D721Med (cell line): ENCODE data around the gene HPSE2.

Experiments
- DNase-seq: peaks from one replicate; pipeline ENCODE4 v3.0.0; 2011; ENCODE audit warnings: low spot score; ENCODE audit not compliant: insufficient read length
- FAIRE-seq: peaks from 2 replicates; lab custom pipeline; 2011; peaks lifted over from hg19 to GRCh38; lab: Jason Lieb, UNC
- TF ChIP-seq, protein P1 (sequence below): IDR thresholded peaks from 2 replicates; pipeline ENCODE4 v1.5.1; 2012; ENCODE audit warnings: mild to moderate bottlenecking, control low read depth; ENCODE audit not compliant: insufficient read depth; ENCODE audit errors: missing control alignments

The HPSE2 gene

GRCh38 chr10:98967601-98968000 lies 268.1 kb downstream of the HPSE2 start:
- TF ChIP-seq, protein P1, sequence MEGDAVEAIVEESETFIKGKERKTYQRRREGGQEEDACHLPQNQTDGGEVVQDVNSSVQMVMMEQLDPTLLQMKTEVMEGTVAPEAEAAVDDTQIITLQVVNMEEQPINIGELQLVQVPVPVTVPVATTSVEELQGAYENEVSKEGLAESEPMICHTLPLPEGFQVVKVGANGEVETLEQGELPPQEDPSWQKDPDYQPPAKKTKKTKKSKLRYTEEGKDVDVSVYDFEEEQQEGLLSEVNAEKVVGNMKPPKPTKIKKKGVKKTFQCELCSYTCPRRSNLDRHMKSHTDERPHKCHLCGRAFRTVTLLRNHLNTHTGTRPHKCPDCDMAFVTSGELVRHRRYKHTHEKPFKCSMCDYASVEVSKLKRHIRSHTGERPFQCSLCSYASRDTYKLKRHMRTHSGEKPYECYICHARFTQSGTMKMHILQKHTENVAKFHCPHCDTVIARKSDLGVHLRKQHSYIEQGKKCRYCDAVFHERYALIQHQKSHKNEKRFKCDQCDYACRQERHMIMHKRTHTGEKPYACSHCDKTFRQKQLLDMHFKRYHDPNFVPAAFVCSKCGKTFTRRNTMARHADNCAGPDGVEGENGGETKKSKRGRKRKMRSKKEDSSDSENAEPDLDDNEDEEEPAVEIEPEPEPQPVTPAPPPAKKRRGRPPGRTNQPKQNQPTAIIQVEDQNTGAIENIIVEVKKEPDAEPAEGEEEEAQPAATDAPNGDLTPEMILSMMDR, result no peak
- no peak for DNase-seq
- FAIRE-seq, result no peak

- no peak for DNase-seq
- no peak for FAIRE-seq
Observed at GRCh38 chr10:98963608-98964007, 272.0 kb downstream of the HPSE2 start.

DNA sequence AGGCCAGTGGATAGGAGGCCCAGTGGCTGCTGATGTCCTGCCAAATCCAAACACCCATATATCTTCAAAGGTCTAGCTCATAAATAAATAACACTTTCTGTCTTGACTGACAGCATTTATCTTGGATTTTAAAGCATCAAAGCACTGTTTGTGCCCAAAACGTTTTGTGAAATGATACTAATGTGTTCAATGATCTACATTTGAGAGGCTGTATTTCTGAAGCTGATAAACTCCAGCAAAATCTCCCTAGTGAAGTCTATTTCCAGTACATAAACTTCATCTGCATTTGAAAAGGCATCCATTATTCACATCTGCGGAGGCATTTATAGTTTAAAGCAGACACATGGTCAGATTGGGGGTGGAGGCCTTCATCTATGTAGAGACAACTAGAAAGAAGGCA lies 276.3 kb downstream of the HPSE2 start:
- DNase-seq, result no peak
- no peak for FAIRE-seq
- TF ChIP-seq, protein P1, result no peak

More at GRCh38 chr10:98963608-98964007, 272.0 kb downstream of the HPSE2 start:
- TF ChIP-seq, protein P1, result no peak

- DNase-seq (no peak), FAIRE-seq (no peak)
- TF ChIP-seq, protein P1, result no peak
Observed at GRCh38 chr10:98957801-98958200, 277.9 kb downstream of the HPSE2 start.

DNA sequence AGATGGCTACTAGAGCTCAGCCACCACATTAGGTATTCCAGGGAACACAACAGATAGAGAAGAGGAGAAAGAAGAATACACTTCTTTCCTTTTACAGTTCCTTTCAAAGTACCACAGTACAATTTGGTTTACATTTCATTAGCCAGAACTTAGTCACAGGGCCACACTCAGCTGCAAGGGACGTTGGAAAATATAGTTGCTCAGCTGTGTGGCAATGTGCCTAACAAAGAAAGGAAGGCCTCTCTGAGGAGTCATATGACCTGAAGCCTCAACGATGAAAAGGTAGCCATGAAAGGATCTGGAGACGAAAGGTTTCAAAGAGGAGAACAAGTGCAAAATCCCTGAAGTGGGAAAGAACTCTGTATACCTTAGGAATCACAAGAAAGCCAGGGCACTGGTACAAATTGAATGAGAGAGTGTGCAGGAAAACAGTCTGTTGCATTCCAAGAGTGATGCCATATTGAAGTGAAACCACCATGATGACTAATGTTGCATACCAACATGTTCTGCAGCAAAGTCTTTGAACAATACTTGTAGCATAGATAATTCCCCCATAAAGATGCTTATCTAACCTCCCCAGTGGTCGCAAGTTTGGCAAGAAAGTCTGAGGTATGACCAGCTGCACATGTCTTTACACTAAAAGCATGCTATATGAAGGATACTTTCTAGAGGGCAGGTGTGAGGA lies 278.9 kb downstream of the HPSE2 start:
- DNase-seq, result no peak
- TF ChIP-seq, protein P1, result no peak
- FAIRE-seq, result no peak

- TF ChIP-seq, protein P1, result no peak
- DNase-seq, result no peak
- FAIRE-seq, result no peak
Observed at GRCh38 chr10:98953251-98953650, 282.4 kb downstream of the HPSE2 start.

GRCh38 chr10:98951269-98952000 lies 284.2 kb downstream of the HPSE2 start:
- FAIRE-seq (no peak), DNase-seq (no peak)
- TF ChIP-seq, protein P1, result no peak
